ENCODE data around the gene KCNN2. TPM values are rescaled to one million over a fixed set of nuclear protein-coding genes. Genes with fewer than 3 reads are reported as not detected.

KCNN2 gene
- total and polyA plus RNA-seq, 10 of the 15 experiments (the other 5 are each of a cell fraction or from before 2014, with no cell fraction given) = 0.21 to 3.6 (median 0.79) TPM

DNA sequence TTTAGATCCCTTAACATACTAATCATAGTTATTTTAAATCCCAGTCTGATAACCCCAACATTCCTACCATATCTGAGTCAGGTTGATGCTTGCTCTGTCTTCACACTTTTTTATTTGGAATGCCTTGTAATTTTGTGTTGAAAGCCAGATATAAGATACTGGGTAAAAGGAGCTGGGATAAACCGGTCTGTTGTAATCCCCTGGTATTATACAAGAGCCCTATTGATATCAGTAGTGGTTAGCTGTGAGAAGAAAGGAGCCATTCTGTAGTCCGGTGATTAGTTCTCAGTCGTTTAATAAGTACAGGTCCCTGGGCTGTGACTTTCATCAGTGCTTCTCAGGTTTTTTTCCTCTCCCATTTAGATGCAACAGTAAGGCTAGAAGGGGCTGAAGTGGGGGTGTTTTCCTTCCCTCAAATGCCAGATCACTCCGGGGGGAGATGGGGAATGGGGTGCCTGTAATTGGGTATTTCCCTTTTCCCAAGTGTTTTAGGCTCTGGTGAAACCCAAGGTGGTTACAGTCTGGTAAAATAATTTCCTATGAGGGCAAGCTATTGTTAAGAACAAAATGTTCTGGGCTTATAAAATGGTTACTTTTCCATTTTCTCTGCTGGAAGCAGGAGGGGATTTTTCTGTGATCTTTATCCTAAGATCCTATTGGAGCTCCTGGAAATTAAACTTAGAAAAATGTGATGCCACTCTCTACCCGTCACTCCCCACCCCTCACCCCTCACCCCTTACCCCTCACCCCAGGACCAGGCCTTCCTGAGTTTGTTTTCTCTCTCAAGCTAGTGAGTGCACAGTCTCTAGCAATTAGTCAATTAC lies 72.7 kb downstream of the KCNN2 start (continued):
- TF ChIP-seq NR2C2 (IDR thresholded peaks at IDR 0.05; ENCODE audit: borderline replicate concordance, control insufficient read depth, insufficient read length, low read depth) (no peak), IKZF2 (IDR thresholded peaks at IDR 0.05) (peak; percentile 44 to 69; a peak in 1 of 4 replicates), IKZF1 (conservative IDR thresholded peaks at IDR 0.05) (peak; percentile 66; the same call in 1 of the 2 replicates), NBN (IDR thresholded peaks at IDR 0.05) (no peak), POU2F2 (IDR thresholded peaks at IDR 0.05; ENCODE audit: borderline replicate concordance, low read depth, low read length) (no peak), CHD1 (IDR thresholded peaks at IDR 0.05; ENCODE audit: low read depth, low read length) (no peak), IRF5 (IDR thresholded peaks at IDR 0.05; ENCODE audit: borderline replicate concordance) (no peak), NFXL1 (IDR thresholded peaks at IDR 0.05; ENCODE audit: borderline replicate concordance) (no peak), ZNF384 (IDR thresholded peaks at IDR 0.05; ENCODE audit: borderline replicate concordance, low read depth, low read length) (no peak), KAT2A (conservative IDR thresholded peaks at IDR 0.05; ENCODE audit: control insufficient read depth, low read depth, low read length) (no peak), CREM (IDR thresholded peaks at IDR 0.05; ENCODE audit: low read depth) (no peak), TAF1 (IDR thresholded peaks at IDR 0.05; ENCODE audit: borderline replicate concordance, low read depth, low read length) (no peak), E2F8 (IDR thresholded peaks at IDR 0.05; ENCODE audit: low read depth, partially characterized antibody) (no peak), POLR2AphosphoS2 (IDR thresholded peaks at IDR 0.05; ENCODE audit: low read depth, low read length) (no peak), CUX1 (IDR thresholded peaks at IDR 0.05; ENCODE audit: insufficient replicate concordance, low read depth, low read length) (peak; percentile 81), BACH1 (IDR thresholded peaks at IDR 0.05; ENCODE audit: borderline replicate concordance) (no peak)
- TF ChIP-seq, protein P1, sequence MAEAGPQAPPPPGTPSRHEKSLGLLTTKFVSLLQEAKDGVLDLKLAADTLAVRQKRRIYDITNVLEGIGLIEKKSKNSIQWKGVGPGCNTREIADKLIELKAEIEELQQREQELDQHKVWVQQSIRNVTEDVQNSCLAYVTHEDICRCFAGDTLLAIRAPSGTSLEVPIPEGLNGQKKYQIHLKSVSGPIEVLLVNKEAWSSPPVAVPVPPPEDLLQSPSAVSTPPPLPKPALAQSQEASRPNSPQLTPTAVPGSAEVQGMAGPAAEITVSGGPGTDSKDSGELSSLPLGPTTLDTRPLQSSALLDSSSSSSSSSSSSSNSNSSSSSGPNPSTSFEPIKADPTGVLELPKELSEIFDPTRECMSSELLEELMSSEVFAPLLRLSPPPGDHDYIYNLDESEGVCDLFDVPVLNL (IDR thresholded peaks at IDR 0.05; ENCODE audit: low read depth, low read length) = no peak
